ENCODE data around the gene MIA2.

GRCh38 chr14:39416072-39416471 is 182.4 kb downstream of the MIA2 start:
- TF ChIP-seq CTCF (IDR thresholded peaks at IDR 0.05; ENCODE audit: insufficient read depth, low read length) (no peak), GABPA (IDR thresholded peaks at IDR 0.05; ENCODE audit: low read depth) (no peak), REST (IDR thresholded peaks at IDR 0.05; ENCODE audit: insufficient replicate concordance, low read depth) (no peak)
